GM18873 (cell line): ENCODE measurements around the gene IRF2.

Source experiments
- ATAC-seq: cut with Tn5 transposase; IDR thresholded peaks from one replicate; pipeline ENCODE4 v1.9.1; 2021; ENCODE audit warnings: mild to moderate bottlenecking, moderate library complexity, moderate number of reproducible peaks; ENCODE audit not compliant: unreplicated experiment, low FRiP score

IRF2 gene

GRCh38 chr4:184410748-184411147, 63.6 kb downstream of the IRF2 start:
- ATAC-seq, result no peak

GRCh38 chr4:184409911-184410692, 64.2 kb downstream of the IRF2 start:
- ATAC-seq, result no peak

GRCh38 chr4:184409502-184409901, 64.8 kb downstream of the IRF2 start:
- ATAC-seq, result no peak

DNA sequence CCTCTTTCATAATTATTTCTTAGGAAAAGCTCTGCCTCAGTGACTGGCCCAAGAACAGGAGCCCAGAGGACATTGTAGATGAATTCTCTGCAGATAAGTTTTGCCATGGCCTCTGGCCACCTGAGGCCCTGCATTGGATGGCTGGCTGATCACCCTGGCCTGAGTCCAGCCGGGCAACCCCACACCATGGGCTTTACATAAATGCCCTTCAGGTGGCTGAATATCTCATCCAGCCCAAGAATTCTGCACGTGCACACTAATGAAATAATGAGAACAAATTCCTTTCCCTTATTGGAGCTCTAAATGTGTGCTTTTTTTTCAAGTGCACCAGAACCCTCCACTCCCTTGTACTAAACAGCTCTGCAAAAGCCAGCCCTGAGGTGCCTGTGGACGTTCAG, 65.7 kb downstream of the IRF2 start:
- no peak for ATAC-seq

DNA sequence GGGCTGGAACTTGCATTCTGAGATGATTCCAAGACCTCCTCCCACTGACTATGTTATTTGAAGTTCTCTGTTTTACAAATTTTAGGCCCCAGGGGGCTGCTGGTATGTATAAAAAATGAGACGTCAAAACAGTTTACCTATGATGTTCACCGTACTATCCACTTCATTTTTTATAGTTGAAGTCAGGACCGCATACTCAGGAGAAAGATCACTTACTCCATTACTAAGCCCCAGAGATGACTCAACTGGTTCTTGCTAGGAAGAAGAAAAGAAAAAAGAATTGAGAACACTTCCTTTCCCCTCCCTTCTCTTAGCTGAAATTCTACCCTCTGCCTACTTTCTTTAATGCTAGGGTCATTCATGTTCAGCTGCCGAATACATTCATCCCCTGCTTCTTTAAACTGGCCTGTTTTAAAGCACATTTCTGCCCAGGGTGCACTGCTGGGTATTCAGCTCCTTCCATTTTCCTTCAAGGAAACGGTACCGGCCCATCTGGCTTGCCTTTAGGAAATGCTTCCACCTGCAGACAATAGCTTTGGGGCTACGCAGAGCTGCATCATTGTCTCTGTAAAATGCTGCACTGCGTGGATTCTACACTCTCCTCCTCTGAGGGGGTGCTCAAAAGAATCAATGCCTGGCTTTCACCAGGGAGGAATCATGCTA, 66.2 kb downstream of the IRF2 start:
- ATAC-seq, result no peak

DNA sequence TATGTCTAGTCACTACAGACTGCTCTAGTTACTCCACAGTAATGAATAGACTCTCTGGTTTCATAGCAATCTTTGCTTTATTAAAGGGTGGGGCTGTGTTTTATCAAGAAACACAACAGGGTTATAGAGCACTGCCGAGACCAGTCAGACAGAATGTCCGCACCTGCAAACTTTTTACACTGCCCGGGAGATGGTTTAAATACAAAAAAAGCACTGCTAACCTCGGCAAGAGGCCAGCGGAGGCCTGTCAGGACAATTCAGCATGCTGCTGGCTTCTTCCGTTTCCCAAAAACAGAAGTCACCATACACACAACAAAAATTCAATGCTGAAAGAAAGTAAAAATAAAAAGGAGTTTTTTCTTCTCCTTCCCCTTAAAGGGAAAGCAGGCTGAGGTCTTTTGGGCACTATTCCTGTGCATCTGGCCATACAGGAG, 67.4 kb downstream of the IRF2 start:
- ATAC-seq, result no peak

GRCh38 chr4:184404047-184404446, 70.3 kb downstream of the IRF2 start:
- no peak for ATAC-seq

DNA sequence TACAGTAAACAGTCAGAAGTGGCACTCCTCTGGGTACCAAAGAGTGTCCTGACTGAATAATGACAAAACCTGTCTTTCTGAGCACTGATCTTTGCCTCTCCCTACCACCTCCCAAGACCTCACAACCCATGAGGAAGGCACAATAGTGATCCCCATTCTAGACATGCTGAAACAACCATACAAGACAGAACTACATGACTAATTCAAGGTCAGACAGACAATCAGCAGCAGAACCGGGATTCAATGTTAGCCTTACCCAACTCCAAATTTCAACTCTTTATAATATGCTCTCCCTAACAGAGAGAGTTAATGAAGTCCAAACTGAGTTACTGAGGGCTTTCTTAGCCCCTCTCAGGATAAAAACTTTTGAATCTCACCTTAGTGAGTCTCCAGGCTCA, 71.0 kb downstream of the IRF2 start:
- ATAC-seq, result no peak

DNA sequence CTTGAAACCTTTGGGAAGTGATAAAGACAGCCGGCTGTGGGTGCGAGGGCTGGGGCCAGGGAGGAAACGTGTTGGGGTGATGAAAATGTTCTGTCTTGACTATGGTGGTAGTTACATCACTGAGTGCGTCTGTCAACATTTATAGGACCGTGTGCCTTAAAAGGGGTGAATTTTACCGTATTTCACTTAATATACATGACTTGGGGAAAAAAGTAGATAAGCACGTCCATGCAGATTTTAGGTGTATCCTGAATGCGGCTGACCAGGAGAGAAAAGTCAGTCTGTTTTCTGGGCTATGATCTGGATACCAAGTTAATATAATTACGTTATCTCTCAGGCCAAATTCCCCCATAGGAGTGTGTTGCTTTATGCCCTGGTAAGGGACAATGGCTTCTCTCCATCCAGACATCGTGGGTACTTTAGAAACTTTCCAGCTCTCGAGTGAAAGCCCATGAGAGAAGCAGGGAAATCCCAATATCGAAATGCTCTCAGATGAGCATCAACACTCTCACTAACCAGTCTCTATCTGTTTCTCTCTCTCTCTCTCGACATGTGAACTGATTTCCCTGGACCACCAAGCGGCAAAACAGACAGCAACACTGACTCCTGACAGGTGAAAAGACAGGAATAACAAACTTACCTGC, 71.5 kb downstream of the IRF2 start:
- ATAC-seq, result no peak

DNA sequence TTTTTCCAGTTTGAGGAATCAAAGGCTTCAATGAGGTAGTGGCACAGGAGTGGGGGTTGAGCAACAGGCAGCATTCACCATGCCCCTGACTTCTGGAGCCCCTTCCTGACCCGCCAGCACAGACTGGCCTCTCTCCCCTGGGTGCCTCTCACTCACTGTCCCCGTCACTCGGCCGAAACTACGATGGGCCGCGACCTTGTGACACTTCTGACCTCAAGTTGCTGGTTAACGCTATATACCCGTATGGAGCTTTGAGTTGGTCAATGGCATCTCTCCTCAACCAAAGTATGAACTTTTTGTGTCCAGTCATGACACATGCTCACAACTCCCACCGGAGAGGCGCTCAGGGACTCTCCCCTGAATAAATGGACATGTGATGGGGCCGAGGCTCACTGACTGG, 72.1 kb downstream of the IRF2 start:
- no peak for ATAC-seq

- no peak for ATAC-seq
Observed at GRCh38 chr4:184401397-184402171, 72.8 kb downstream of the IRF2 start.

DNA sequence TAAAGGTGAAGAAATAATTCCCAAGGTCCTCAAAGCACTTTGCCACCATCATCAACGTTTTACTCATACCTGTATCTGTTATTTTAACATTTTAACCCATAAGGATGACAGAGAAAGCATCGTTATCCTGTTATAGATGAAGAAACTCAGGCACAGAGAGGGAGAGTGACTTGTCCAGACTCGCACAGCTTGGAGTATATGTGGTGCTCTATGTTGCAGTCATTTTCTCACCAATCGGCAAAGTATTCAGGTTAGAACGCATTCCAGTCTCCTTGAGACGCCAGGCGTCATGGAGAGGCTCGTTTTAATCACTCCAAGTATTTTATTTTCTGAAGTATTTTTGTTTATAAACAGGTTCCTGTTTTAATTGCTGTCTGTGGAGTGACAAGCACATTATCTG, 73.5 kb downstream of the IRF2 start:
- no peak for ATAC-seq

- no peak for ATAC-seq
Observed at GRCh38 chr4:184400375-184400870, 73.9 kb downstream of the IRF2 start.

DNA sequence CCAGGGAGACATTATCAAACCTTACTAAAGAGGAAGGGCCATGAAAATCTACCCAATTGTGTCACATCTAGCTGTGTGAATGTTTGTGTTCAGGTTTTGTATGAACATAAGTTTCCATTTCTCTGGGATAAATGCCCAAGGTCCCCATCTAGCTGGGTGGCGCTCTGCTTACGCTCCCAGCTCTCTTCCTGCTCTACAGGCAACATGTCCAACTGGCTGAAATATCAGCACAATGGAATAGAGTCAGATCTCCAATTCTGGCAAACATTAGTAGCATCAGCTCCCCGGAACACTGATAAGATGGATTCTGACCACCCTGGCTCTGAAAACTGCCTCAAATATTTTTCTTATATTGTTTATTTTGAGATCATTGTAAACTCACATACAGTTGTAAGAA, 74.8 kb downstream of the IRF2 start:
- ATAC-seq, result no peak

GRCh38 chr4:184398741-184399511, 75.4 kb downstream of the IRF2 start:
- no peak for ATAC-seq

DNA sequence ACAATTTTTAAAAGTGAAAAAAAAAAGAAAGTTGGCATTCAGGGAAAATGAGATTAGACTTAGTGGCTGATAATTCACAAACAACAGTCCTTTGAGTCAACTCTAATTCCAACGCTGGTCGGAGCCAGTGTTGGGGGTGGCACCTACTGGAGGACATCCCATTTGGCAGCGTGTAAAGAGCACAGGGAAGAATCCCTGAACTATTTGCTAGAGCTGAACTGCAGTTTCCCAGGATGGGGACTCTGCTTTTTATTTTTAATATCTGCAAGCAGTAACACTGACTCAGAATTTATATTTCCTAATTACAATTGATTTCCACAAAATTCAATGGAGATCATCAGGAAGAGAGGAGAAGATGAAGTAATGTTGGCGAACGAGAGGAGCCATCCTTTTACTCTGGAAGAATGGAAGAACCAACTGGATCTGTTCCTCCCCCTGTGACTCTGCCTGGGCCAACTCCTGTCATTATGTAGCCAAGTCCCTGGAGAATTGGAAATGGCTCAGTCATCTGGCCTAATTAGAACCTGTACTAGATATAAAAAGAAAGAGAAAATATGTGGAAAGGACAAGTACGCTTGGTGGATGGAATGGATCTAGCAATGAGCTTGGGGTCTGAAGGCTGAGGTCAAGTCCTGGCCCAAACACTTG, 76.7 kb downstream of the IRF2 start:
- no peak for ATAC-seq

- ATAC-seq, result no peak
Observed at GRCh38 chr4:184396570-184397515, 77.5 kb downstream of the IRF2 start.

GRCh38 chr4:184395971-184396391, 78.4 kb downstream of the IRF2 start:
- ATAC-seq, result peak; percentile 74
